Left ventricle myocardium inferior (tissue), 1 donor: ENCODE measurements around the gene RNASE1. TPM values are rescaled to one million over a fixed set of nuclear protein-coding genes. Genes with fewer than 3 reads are reported as not detected.

Source experiments
- DNase-seq: peaks from one replicate; pipeline ENCODE4 v3.0.0-alpha.2; 2020
- H3K27ac ChIP-seq: fragments of 200-600 bp; replicated peaks from 2 replicates; pipeline ENCODE4 v1.8.0; 2021
- H3K27me3 ChIP-seq: fragments of 200-600 bp; 2 replicates; pipeline ENCODE4 v1.8.0; 2021; ENCODE audit warnings: low read depth
- H3K36me3 ChIP-seq: fragments of 200-600 bp; 2 replicates; pipeline ENCODE4 v1.8.0; 2021
- H3K4me1 ChIP-seq: fragments of 200-600 bp; 2 replicates; pipeline ENCODE4 v1.8.0; 2021
- H3K4me3 ChIP-seq: fragments of 200-600 bp; 2 replicates; pipeline ENCODE4 v1.8.0; 2021; ENCODE audit warnings: mild to moderate bottlenecking, moderate library complexity
- H3K9me3 ChIP-seq: fragments of 200-600 bp; replicated peaks from 2 replicates; pipeline ENCODE4 v1.8.0; 2021
- intact Hi-C: fragments of 100-400 bp; cut with micrococcal nuclease; formaldehyde crosslinking; loops from one replicate; pipeline ENCODE4 v1.11.0; 2022
- total RNA-seq: library from RNA; stranded (reverse); fragmentation: NEBNext Ultra II Directional; extraction: Animal tissue kit (Norgen Biotek cat#: 25700); gene quantifications from one replicate; pipeline ENCODE4 v1.2.1, GENCODE V29; 2021
- TF ChIP-seq, protein P1 (sequence below): fragments of 200-600 bp; IDR thresholded peaks from 2 replicates; pipeline ENCODE4 v1.8.0; 2021; ENCODE audit warnings: antibody characterized with exemption, mild to moderate bottlenecking, borderline replicate concordance
- donor health status: DM: no; HTN: yes; CAD: no; lungs with severe emphysema.

RNASE1 gene
- total RNA-seq, 1 donor from 2014 or later: 294 TPM

DNA sequence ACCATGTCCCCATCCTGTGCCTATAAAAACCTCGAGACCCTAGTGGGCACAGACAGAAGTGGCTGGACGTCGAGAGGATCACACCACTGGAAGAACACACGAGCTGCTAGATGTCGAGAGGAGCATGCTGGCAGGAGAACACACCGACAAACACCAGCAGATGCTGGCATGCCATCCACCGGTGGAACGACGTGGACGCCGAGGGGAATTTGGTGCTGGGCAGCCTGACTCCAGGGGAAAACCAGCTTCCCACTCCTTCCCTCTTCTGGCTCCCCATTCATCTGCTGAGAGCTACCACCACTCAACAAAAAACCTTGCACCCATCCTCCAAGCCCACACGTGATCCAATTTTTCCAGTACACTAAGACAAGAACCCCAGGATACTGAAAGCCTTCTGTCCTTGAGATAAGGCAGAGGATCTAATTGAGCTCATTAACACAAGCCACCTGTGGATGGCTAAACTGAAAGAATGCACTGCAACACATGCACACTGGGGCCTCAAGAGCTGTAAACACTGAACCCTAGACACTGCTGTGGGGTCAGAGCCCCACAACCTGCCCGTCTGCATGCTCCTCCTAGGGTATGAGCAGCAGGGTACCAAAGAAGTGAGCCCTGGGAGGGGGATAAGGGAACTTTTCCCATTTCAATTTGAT is 12.1 kb downstream of the RNASE1 start:
- TF ChIP-seq, protein P1, sequence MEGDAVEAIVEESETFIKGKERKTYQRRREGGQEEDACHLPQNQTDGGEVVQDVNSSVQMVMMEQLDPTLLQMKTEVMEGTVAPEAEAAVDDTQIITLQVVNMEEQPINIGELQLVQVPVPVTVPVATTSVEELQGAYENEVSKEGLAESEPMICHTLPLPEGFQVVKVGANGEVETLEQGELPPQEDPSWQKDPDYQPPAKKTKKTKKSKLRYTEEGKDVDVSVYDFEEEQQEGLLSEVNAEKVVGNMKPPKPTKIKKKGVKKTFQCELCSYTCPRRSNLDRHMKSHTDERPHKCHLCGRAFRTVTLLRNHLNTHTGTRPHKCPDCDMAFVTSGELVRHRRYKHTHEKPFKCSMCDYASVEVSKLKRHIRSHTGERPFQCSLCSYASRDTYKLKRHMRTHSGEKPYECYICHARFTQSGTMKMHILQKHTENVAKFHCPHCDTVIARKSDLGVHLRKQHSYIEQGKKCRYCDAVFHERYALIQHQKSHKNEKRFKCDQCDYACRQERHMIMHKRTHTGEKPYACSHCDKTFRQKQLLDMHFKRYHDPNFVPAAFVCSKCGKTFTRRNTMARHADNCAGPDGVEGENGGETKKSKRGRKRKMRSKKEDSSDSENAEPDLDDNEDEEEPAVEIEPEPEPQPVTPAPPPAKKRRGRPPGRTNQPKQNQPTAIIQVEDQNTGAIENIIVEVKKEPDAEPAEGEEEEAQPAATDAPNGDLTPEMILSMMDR: no peak
- Histone ChIP-seq H3K9me3 (no peaks in the 10 kb centered on the region), H3K4me3 (no peak overlapping the region), H3K27me3 (no peaks in the 10 kb centered on the region), H3K27ac (peak overlapping the region; percentile 68), H3K36me3 (no peaks in the 10 kb centered on the region), H3K4me1 (peaks cover 22% of the 10 kb centered on the region)
- no peak for DNase-seq
- intact Hi-C loops: no loop called here

DNA sequence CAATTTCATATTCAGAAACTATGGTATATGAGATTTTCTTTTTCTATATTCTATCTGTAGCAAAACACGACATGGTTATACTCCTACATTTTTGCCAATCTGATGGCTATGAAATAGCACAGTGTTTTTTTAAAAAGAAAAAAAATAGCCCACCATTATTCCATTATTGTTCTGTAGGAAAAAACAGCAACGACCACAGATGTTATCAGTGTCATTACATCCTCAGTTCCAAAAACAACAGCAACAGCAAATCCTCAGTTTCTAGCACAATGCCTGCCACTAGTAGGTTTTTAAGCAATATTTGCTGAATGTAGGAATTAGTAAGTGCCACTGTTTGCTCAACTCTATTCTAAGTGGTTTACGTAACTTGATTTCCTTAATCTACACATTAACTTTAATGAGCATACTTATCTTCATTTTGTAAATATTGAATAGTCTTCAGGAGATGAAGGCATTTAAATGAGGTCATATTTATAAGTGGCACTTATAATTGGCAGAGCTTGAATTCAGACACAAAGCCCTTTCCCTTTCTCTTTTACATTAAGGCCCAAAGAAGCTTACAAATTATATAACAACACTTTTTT is 13.3 kb downstream of the RNASE1 start:
- intact Hi-C loops: no loop called here
- DNase-seq: no peak
- peak overlapping the region; percentile 68 for H3K27ac ChIP-seq
- peaks cover 22% of the 10 kb centered on the region for H3K4me1 ChIP-seq
- no peaks in the 10 kb centered on the region for H3K36me3 ChIP-seq
- no peaks in the 10 kb centered on the region for H3K9me3 ChIP-seq
- TF ChIP-seq, protein P1: no peak
- H3K27me3 ChIP-seq: no peaks in the 10 kb centered on the region
- no peak overlapping the region for H3K4me3 ChIP-seq

DNA sequence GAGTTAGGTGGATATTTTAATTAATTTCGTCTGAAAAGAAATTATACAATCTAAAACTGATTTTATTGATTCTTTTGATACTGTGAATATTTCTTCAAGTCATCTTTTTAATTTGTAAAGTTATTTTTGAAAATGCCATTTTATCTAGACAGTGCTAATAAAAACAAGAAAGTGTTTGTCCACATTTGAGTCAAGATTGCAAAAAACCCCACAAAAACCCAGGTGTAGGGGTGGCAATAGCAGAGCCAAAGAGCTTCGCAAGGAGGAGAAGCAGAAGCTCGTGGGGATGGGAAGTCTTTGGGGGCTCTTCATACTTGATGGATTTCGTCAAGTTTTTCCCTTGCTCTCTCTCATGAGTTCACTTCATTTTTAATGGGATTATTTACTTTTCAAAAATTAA is 15.6 kb downstream of the RNASE1 start:
- Histone ChIP-seq H3K4me3 (no peak overlapping the region), H3K4me1 (peaks cover 26% of the 10 kb centered on the region), H3K36me3 (no peaks in the 10 kb centered on the region), H3K27me3 (no peaks in the 10 kb centered on the region), H3K9me3 (no peaks in the 10 kb centered on the region), H3K27ac (no peak overlapping the region)
- TF ChIP-seq, protein P1: no peak
- DNase-seq: no peak
- intact Hi-C loops: no loop called here

DNA sequence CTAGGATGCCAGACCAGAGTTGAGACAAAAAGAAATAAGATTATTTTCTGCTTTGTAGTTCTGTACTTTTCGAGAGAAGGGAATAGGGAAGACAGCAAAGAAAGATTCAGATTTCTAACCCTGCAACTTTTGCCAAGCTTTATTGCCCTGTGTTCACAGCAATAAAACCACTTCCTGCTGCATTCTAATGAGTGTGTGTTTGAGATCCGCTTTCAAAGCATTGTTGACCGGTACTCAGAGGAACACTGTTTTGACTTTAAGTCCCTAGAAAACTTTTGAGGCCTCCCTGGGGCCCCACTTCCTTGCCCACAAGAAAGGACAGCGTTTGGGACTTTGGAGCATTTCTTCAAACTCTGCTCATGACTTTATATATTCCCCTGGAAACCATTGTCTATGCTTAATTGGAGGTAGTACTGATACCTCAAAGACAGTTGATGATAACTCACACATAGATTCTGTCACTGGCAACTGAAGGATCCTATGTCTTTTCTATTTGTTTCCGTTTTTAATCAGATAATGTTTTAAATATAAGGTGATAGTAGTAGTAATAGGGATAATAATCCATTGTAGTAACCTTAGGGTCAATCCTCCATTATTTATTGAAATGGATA is 20.3 kb downstream of the RNASE1 start:
- Histone ChIP-seq H3K4me3 (peak overlapping the region; percentile 35), H3K9me3 (no peaks in the 10 kb centered on the region), H3K36me3 (no peaks in the 10 kb centered on the region), H3K27ac (peak overlapping the region; percentile 64), H3K27me3 (no peaks in the 10 kb centered on the region), H3K4me1 (peaks cover 18% of the 10 kb centered on the region)
- DNase-seq: no peak
- intact Hi-C loops: no loop called here
- TF ChIP-seq, protein P1: no peak

DNA sequence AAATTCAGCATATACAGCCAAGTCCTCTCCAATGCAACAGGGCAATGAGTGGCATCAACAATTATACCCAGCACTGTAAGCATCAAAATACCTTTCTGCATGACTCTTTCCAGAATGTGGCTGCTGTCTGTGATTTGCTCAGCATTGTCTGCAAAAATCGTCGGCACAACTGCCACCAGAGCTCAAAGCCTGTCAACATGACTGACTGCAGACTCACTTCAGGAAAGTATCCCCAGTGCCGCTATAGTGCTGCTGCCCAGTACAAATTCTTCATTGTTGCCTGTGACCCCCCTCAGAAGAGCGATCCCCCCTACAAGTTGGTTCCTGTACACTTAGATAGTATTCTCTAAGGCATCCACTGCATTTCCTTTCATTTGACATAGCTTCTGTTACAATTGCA is 20.8 kb downstream of the RNASE1 start:
- H3K9me3 ChIP-seq: no peaks in the 10 kb centered on the region
- H3K4me3 ChIP-seq: peak overlapping the region; percentile 35
- H3K4me1 ChIP-seq: peaks cover 18% of the 10 kb centered on the region
- H3K27ac ChIP-seq: peak overlapping the region; percentile 64
- no peak for DNase-seq
- no peaks in the 10 kb centered on the region for H3K27me3 ChIP-seq
- TF ChIP-seq, protein P1: no peak
- intact Hi-C loops: no loop called here
- no peaks in the 10 kb centered on the region for H3K36me3 ChIP-seq
